ENCODE results near the gene NUBPL.
"Not testable (repeated sequence)": the region's sequence is repeated elsewhere in the genome, so short reads cannot be mapped to it uniquely, and the experiment has no call there.

NUBPL gene

DNA sequence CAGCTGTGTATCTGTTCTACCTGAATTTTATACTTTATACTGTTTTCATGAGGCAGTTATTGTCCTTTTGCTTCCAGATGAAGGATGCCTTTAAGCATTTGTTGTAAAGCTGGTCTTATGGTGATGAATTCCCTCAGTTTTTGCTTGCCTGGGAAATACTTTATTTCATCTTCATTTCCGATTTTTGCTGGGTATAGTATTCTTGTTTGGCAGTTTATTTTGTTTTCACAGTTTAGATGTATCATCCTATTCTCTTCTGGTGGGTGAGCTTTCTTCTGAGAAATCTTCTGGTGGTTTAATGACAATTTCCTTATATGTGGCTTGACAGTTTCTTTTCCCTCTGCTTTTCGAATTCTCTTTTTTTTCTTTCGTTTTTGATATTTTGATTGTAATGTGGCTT, 188.1 kb downstream of the NUBPL start:
- TF ChIP-seq, protein P1, sequence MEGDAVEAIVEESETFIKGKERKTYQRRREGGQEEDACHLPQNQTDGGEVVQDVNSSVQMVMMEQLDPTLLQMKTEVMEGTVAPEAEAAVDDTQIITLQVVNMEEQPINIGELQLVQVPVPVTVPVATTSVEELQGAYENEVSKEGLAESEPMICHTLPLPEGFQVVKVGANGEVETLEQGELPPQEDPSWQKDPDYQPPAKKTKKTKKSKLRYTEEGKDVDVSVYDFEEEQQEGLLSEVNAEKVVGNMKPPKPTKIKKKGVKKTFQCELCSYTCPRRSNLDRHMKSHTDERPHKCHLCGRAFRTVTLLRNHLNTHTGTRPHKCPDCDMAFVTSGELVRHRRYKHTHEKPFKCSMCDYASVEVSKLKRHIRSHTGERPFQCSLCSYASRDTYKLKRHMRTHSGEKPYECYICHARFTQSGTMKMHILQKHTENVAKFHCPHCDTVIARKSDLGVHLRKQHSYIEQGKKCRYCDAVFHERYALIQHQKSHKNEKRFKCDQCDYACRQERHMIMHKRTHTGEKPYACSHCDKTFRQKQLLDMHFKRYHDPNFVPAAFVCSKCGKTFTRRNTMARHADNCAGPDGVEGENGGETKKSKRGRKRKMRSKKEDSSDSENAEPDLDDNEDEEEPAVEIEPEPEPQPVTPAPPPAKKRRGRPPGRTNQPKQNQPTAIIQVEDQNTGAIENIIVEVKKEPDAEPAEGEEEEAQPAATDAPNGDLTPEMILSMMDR (IDR thresholded peaks at IDR 0.05; ENCODE audit: unreplicated experiment in 3 of 3): no peak
- H3K9me3 Mint-ChIP-seq: peaks cover 54% of the 10 kb centered on the region
- H3K36me3 Mint-ChIP-seq (ENCODE audit: low read depth): peaks cover 56% of the 10 kb centered on the region
- H3K4me1 Mint-ChIP-seq: no peaks in the 10 kb centered on the region
- no peaks in the 10 kb centered on the region for H3K27me3 Mint-ChIP-seq (ENCODE audit: low read depth)
- H3K4me3 Mint-ChIP-seq: no peak overlapping the region
- no peak overlapping the region for H3K27ac Mint-ChIP-seq

DNA sequence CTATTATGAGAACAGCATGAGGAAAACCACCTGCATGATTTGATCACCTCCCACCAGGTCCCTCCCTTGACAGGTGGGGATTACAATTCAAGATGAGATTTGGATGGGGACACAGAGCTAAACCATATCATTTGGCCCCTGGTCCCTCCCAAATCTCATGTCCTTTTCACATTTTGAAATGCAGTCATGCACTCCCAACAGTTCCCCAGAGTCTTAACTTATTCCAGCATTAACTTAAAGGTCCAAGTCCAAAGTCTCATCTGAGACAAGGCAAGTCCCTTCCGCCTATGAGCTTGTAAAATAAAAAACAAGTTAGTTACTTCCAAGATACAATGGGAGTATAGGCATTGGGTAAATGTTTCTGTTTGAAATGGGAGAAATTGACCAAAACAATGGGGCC, 189.8 kb downstream of the NUBPL start:
- H3K9me3 Mint-ChIP-seq: peaks cover 54% of the 10 kb centered on the region
- not testable (repeated sequence) for H3K4me3 Mint-ChIP-seq; H3K27me3 Mint-ChIP-seq (ENCODE audit: low read depth); H3K4me1 Mint-ChIP-seq; H3K27ac Mint-ChIP-seq
- peaks cover 52% of the 10 kb centered on the region for H3K36me3 Mint-ChIP-seq (ENCODE audit: low read depth)

DNA sequence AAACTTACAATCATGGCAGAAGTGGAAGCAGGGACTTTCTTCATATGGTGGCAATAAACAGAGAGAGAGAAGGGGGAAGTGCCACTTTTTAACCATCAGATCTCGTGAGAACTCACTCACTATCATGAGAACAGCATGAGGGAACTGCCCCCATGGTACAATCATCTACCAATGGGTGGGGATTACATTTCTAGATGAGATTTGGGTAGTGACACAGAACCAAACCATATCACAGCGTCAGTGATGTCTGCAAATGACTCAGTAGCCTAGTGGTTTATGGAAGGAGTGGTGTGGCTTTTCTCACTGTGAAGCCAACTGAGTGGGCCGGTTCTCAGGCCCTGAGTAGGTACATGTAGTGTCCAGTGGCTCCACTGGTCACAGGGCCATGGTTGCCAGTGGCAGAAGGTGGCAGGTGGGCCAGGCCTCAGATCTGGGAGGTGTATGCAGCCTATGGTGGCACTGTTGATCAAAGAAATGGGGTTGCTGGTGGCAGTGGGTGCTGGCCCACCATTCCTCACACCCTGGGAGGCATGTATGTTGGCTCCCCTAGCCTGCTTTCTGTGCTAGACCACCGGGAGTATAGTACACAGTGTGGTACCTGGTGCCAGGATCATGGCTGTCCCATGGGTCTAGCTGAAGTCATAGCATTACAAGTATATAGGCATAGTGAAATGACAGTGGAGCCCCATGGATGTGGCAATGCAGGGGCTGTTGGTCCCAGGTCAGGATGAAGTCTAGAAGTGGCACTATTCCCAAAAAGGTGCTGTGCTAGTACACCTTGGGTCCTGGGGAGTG, 191.9 kb downstream of the NUBPL start:
- no peaks in the 10 kb centered on the region for H3K4me1 Mint-ChIP-seq
- TF ChIP-seq, protein P1 (IDR thresholded peaks at IDR 0.05; ENCODE audit: unreplicated experiment in 3 of 3): no peak
- H3K27ac Mint-ChIP-seq: no peak overlapping the region

DNA sequence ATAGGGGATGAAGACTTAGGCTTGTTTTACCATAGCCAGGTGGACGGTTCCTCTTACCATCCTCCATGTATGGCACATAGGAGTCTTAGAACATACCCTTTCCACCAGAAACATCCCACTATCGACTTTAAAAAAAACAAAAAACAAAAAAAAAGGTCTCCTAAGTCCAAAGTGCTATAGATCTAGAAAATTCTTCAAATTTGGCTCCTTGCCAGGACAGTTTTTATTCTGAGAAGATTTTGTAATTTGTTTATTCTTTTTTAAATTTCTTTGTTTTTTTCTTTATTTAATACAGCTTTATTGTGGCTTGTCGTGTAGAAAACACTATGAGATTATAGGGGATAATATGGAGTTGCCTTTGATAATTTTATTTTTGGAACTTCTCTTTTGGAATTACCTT, 197.7 kb downstream of the NUBPL start:
- Mint-ChIP-seq H3K4me1 (no peaks in the 10 kb centered on the region), H3K27ac (no peak overlapping the region), H3K27me3 (ENCODE audit: low read depth) (no peaks in the 10 kb centered on the region), H3K4me3 (no peak overlapping the region), H3K36me3 (ENCODE audit: low read depth) (peaks cover 11% of the 10 kb centered on the region), H3K9me3 (peaks cover 13% of the 10 kb centered on the region)
- TF ChIP-seq, protein P1 (IDR thresholded peaks at IDR 0.05; ENCODE audit: unreplicated experiment in 3 of 3): no peak

More for the DNA sequence above, 191.9 kb downstream of the NUBPL start:
- H3K27me3 Mint-ChIP-seq (ENCODE audit: low read depth): no peaks in the 10 kb centered on the region
- H3K9me3 Mint-ChIP-seq: peaks cover 46% of the 10 kb centered on the region
- H3K4me3 Mint-ChIP-seq: no peak overlapping the region
- H3K36me3 Mint-ChIP-seq (ENCODE audit: low read depth): peaks cover 41% of the 10 kb centered on the region

DNA sequence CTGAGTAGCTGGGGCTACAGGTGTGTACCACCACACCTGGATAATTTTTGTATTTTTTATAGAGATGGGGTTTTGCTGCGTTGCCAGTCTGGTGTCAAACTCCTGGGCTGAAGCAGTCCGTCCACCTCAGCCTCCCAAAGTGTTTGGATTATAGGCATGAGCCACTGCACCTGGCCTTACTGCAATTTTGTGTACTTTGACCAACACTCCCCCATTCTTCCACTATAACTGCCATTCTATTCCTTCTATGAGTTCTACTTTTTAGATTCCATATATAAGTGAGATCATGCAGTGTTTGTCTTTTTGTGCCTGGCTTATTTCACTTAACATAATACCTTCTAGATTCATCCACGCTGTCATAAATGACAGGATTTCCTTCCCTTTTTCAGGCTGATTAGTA, 199.1 kb downstream of the NUBPL start:
- Mint-ChIP-seq H3K27ac (no peak overlapping the region), H3K27me3 (ENCODE audit: low read depth) (no peaks in the 10 kb centered on the region), H3K4me3 (no peak overlapping the region), H3K9me3 (peaks cover 7% of the 10 kb centered on the region), H3K36me3 (ENCODE audit: low read depth) (peaks cover 5% of the 10 kb centered on the region), H3K4me1 (no peaks in the 10 kb centered on the region)
- TF ChIP-seq, protein P1 (IDR thresholded peaks at IDR 0.05; ENCODE audit: unreplicated experiment in 3 of 3): no peak

DNA sequence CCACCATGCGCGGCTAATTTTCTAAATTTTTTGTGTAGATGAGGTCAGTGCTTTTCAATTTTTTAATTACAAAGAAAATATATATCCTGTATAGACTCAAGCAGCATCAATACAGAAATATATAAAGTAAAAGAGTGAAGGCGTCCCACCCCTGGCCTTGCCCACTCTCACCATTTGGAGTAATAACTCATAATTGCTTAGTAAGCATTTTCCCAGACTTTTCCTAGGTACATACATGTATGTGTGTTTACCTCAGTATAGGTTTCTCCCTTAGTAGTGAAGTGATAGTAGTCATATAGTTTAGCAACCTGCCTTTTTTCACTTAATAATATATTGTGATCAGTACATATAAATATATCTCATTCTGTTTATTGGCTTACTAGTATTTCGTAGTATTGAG, 200.1 kb downstream of the NUBPL start:
- TF ChIP-seq, protein P1 (IDR thresholded peaks at IDR 0.05; ENCODE audit: unreplicated experiment in 3 of 3): no peak
- Mint-ChIP-seq H3K4me3 (no peak overlapping the region), H3K9me3 (peaks cover 7% of the 10 kb centered on the region)

More for the DNA sequence above, 200.1 kb downstream of the NUBPL start:
- H3K27ac Mint-ChIP-seq: no peak overlapping the region
- H3K36me3 Mint-ChIP-seq (ENCODE audit: low read depth): peaks cover 4% of the 10 kb centered on the region
- H3K27me3 Mint-ChIP-seq (ENCODE audit: low read depth): no peaks in the 10 kb centered on the region
- no peaks in the 10 kb centered on the region for H3K4me1 Mint-ChIP-seq
